K562 (cell line): ENCODE data around the gene LRRC43. TPM values are rescaled to one million over a fixed set of nuclear protein-coding genes. Genes with fewer than 3 reads are reported as not detected.

Experiments
- ATAC-seq: fragments of 200-7000 bp; cut with Tn5 transposase; 3 replicates; pipeline ENCODE4 v1.9.1; 2020; ENCODE audit warnings: moderate library complexity
- BruUV-seq: library from RNA; stranded (reverse); fragments of 400-500 nt; replicated peaks from 2 replicates; lab custom pipeline; 2021; lab: Mats Ljungman, UMichigan
- CTCF ChIA-PET: fragments of 300-600 bp; formaldehyde crosslinking; extraction: SDS; loops from one replicate; lab custom pipeline; 2021; ENCODE audit warnings: low intra/inter-chr PET ratio; lab: Yijun Ruan, JAX
- POLR2A ChIA-PET: fragments of 300-600, 350-650 bp; sonication (Branson Sonifier 250); formaldehyde crosslinking; extraction: SDS; loops from one replicate; lab custom pipeline; 2021; ENCODE audit warnings: antibody characterized with exemption, inconsistent platforms; lab: Yijun Ruan, JAX
- DNase-seq, 4 experiments: peaks; one replicate each; pipeline versions ENCODE4 v3.0.0 to v3.0.0-alpha.2; 2011 to 2018; ENCODE audit warnings: low spot score in 3 of 4, mixed read lengths in 3 of 4; ENCODE audit errors: extremely low read depth in 1 of 4
- FAIRE-seq: peaks from 2 replicates; lab custom pipeline; 2011; peaks lifted over from hg19 to GRCh38; lab: Jason Lieb, UNC
- H2AFZ ChIP-seq: 2 replicates; pipeline ENCODE4 v1.6.0; 2011; ENCODE audit warnings: low read depth, low read length, control low read depth, inconsistent platforms
- H3K27ac ChIP-seq: fragments of 200-600 bp; 3 replicates; pipeline ENCODE4 v1.8.0; 2011; ENCODE audit warnings: low read depth, mild to moderate bottlenecking, control low read depth, inconsistent platforms, low read length, moderate library complexity, mixed read lengths; ENCODE audit errors: extremely low read depth
- H3K27me3 ChIP-seq, 2 experiments: fragments of 300-600 bp in 1 of 2; 2 replicates in 1 of 2; 3 replicates in 1 of 2; pipeline versions ENCODE4 v1.6.0 to v1.8.0; 2011; ENCODE audit warnings: inconsistent platforms in 2 of 2, low read length in 2 of 2, mild to moderate bottlenecking in 1 of 2, mixed read lengths in 1 of 2, moderate library complexity in 1 of 2; ENCODE audit not compliant: control insufficient read depth in 2 of 2, insufficient read depth in 2 of 2
- H3K36me3 ChIP-seq: fragments of 300-600 bp; 3 replicates; pipeline ENCODE4 v1.8.0; 2011; ENCODE audit warnings: mild to moderate bottlenecking, low read length, inconsistent platforms; ENCODE audit not compliant: control insufficient read depth, insufficient read depth
- H3K4me1 ChIP-seq, 2 experiments: fragments of 200-600 bp in 1 of 2; replicated peaks in 1 of 2; 2 replicates in 1 of 2; 3 replicates in 1 of 2; pipeline versions ENCODE4 v1.5.1 to v1.8.0; 2011; ENCODE audit warnings: inconsistent platforms in 2 of 2, low read length in 2 of 2, mild to moderate bottlenecking in 1 of 2, mixed read lengths in 1 of 2, moderate library complexity in 1 of 2; ENCODE audit not compliant: control insufficient read depth in 2 of 2, insufficient read depth in 2 of 2
- H3K4me2 ChIP-seq: 2 replicates; pipeline ENCODE4 v1.6.1; 2011; ENCODE audit warnings: low read length, control low read depth, inconsistent platforms, mixed read lengths; ENCODE audit not compliant: insufficient read depth
- H3K4me3 ChIP-seq: fragments of 200-600 bp; sonication (generic), shearing (Covaris generic); 2 replicates; pipeline ENCODE4 v1.5.1; 2016; ENCODE audit warnings: control low read depth, inconsistent platforms
- H3K79me2 ChIP-seq: fragments of 200-600 bp; 3 replicates; pipeline ENCODE4 v1.8.0; 2011; ENCODE audit warnings: low read length, inconsistent platforms; ENCODE audit not compliant: control insufficient read depth, insufficient read depth
- H3K9ac ChIP-seq, 2 experiments: 2 replicates each; pipeline versions ENCODE4 v1.6.0 to v1.6.1; 2011; ENCODE audit warnings: low read depth in 2 of 2, low read length in 2 of 2, control low read depth in 1 of 2, inconsistent platforms in 1 of 2, mild to moderate bottlenecking in 1 of 2, mixed read lengths in 1 of 2; ENCODE audit not compliant: insufficient read depth in 1 of 2
- H3K9me1 ChIP-seq: one replicate; pipeline ENCODE4 v1.6.0; 2011; ENCODE audit warnings: inconsistent platforms, mild to moderate bottlenecking, low read length, moderate library complexity; ENCODE audit not compliant: control insufficient read depth, insufficient read depth
- H3K9me3 ChIP-seq: replicated peaks from 2 replicates; pipeline ENCODE4 v1.5.1; 2011; ENCODE audit warnings: low read depth, low read length, inconsistent platforms; ENCODE audit not compliant: control insufficient read depth, insufficient read depth
- H4K20me1 ChIP-seq: replicated peaks from 2 replicates; pipeline ENCODE4 v1.6.1; 2011; ENCODE audit warnings: low read length, inconsistent platforms, mixed read lengths; ENCODE audit not compliant: control insufficient read depth, insufficient read depth
- L3MBTL2 ChIP-seq: fragments of 450-650 bp; IDR thresholded peaks from 2 replicates; pipeline ENCODE4 v1.6.1; 2016; ENCODE audit warnings: mild to moderate bottlenecking, moderate library complexity
- NCOA4 ChIP-seq: fragments of 450-650 bp; IDR thresholded peaks from 2 replicates; pipeline ENCODE4 v1.6.1; 2018; ENCODE audit warnings: mild to moderate bottlenecking; ENCODE audit not compliant: partially characterized antibody
- RHOXF2B ChIP-seq: fragments of 250-450 bp; sonication (Bioruptor Pico); conservative IDR thresholded peaks from 2 replicates; pipeline ENCODE4 v1.5.1; 2021
- TAF7 ChIP-seq: fragments of 450-650 bp; IDR thresholded peaks from 2 replicates; pipeline ENCODE4 v1.6.1; 2016; ENCODE audit warnings: missing genetic modification characterization, missing compliant biosample characterization
- ZNF316 ChIP-seq: fragments of 450-650 bp; IDR thresholded peaks from 2 replicates; pipeline ENCODE4 v1.6.1; 2016
- ZNF668 ChIP-seq: fragments of 250-450 bp; sonication (Bioruptor Pico); IDR thresholded peaks from 2 replicates; pipeline ENCODE4 v1.8.0; 2022; ENCODE audit warnings: mild to moderate bottlenecking, inconsistent platforms
- WGBS: fragments of 100-300 bp; shearing (Covaris generic); methylation state at CpG from one replicate; pipeline ENCODE4 v1.1.6; 2016; ENCODE audit warnings: low coverage, mixed read lengths; ENCODE audit not compliant: insufficient coverage; ENCODE audit errors: missing lambda C conversion rate; 5-methylcytosine and 5-hydroxymethylcytosine counted together
- in situ Hi-C: fragments of 300-500 bp; cut with MboI; formaldehyde crosslinking; loops from 4 replicates; pipeline ENCODE4 v1.15.0; 2018; ENCODE audit warnings: inconsistent platforms, mixed read lengths
- intact Hi-C: fragments of 100-400 bp; cut with micrococcal nuclease; formaldehyde crosslinking; loops from 2 replicates; pipeline ENCODE4 v1.14.2; 2022
- polyA plus RNA-seq, 8 experiments: library from polyadenylated mRNA; depleted of rRNA in 4 of 8; stranded (reverse) in 5 of 8; unstranded in 3 of 8; fragments of >200 nt; fragmentation: Nextera tagmentation in 2 of 8; fragmentation: Illumina TruSeq in 1 of 8; extraction: Ambion mirVana in 2 of 8; extraction: Trizol in 1 of 8; gene quantifications; 2 replicates each; pipeline versions ENCODE4 v1.2.1 to v1.2.3, GENCODE V29; 2011 to 2014; ENCODE audit warnings: inconsistent platforms in 1 of 8, missing spikeins in 1 of 8
- total RNA-seq, 7 experiments: library from RNA; depleted of rRNA in 6 of 7; stranded (reverse); fragments of >200 nt in 6 of 7; fragmentation: Illumina TruSeq in 2 of 7; extraction: Trizol in 2 of 7; gene quantifications; 2 replicates each; pipeline versions ENCODE4 v1.2.1 to v1.2.3, GENCODE V29; 2011 to 2021; ENCODE audit warnings: low replicate concordance in 1 of 7
- TF ChIP-seq, protein P1 (sequence below): fragments of 450-650 bp; formaldehyde crosslinking; IDR thresholded peaks from 2 replicates; pipeline ENCODE4 v1.4.0; 2020; ENCODE audit warnings: mild to moderate bottlenecking, moderate library complexity
- TF ChIP-seq, protein P2 (sequence below), 2 experiments: fragments of 450-650 bp; IDR thresholded peaks; 2 replicates each; pipeline ENCODE4 v1.6.1; 2016
- TF ChIP-seq, protein P3 (sequence below): fragments of 450-650 bp; formaldehyde crosslinking; IDR thresholded peaks from 2 replicates; pipeline ENCODE4 v1.4.0; 2022; ENCODE audit warnings: missing genetic modification characterization

LRRC43 gene
- total and polyA plus RNA-seq, 9 of the 15 experiments (the other 6 are each of a cell fraction or from before 2014, with no cell fraction given) = 0.19 TPM; not detected in 8

DNA sequence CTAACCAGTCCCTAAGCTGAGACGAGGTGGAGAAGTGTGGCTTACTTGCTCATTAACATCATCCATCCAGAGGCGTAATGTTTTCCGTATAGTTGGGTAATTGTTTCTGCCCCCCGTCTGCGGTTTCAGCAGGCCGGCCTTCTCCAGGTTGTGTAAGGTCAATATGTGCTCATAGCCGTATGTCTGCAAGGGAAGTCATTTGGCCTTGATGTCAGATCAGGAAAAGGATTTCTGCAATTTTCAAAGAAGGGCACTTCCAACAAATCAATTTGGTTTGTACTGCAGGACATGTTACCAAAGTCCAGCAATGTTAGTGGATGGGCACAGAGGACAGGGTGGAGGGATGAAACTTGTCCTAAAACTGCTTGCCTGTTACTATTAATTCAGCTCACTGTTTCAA, 52.8 kb downstream of the LRRC43 start (continued):
- TF ChIP-seq, protein P1, sequence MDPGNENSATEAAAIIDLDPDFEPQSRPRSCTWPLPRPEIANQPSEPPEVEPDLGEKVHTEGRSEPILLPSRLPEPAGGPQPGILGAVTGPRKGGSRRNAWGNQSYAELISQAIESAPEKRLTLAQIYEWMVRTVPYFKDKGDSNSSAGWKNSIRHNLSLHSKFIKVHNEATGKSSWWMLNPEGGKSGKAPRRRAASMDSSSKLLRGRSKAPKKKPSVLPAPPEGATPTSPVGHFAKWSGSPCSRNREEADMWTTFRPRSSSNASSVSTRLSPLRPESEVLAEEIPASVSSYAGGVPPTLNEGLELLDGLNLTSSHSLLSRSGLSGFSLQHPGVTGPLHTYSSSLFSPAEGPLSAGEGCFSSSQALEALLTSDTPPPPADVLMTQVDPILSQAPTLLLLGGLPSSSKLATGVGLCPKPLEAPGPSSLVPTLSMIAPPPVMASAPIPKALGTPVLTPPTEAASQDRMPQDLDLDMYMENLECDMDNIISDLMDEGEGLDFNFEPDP (CRISPR knock-in tag) = no peak
- TF ChIP-seq ZNF316 (no peak), L3MBTL2 (no peak)
- TF ChIP-seq, protein P2, sequence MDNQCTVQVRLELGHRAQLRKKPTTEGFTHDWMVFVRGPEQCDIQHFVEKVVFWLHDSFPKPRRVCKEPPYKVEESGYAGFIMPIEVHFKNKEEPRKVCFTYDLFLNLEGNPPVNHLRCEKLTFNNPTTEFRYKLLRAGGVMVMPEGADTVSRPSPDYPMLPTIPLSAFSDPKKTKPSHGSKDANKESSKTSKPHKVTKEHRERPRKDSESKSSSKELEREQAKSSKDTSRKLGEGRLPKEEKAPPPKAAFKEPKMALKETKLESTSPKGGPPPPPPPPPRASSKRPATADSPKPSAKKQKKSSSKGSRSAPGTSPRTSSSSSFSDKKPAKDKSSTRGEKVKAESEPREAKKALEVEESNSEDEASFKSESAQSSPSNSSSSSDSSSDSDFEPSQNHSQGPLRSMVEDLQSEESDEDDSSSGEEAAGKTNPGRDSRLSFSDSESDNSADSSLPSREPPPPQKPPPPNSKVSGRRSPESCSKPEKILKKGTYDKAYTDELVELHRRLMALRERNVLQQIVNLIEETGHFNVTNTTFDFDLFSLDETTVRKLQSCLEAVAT (IDR thresholded peaks at IDR 0.05) = no peak

DNA sequence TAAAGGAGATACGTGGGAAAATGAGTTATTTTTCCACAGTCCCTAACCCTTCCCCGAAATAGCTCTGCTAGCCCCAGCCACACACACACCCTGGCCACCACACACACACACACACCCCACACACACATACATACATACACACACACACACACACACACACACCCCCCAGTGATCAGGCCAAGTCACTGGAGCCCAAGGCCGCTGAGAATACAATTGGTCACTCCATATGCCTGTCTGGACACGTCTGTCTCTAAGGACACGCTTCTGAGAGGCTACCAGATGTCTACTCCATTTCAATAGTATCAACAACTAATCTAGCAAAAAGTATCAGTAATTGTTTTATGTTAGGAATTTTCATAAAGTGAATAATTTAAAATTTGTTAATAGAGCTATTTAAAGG, 55.9 kb downstream of the LRRC43 start:
- H3K9me3 ChIP-seq = no peaks in the 10 kb centered on the region
- no peaks in the 10 kb centered on the region for H4K20me1 ChIP-seq
- in situ Hi-C loops = no loop called here
- H2AFZ ChIP-seq = no peak overlapping the region
- TF ChIP-seq NCOA4 = no peak
- no peak for TF ChIP-seq ZNF668 (CRISPR knock-in tag)
- TF ChIP-seq, protein P3, sequence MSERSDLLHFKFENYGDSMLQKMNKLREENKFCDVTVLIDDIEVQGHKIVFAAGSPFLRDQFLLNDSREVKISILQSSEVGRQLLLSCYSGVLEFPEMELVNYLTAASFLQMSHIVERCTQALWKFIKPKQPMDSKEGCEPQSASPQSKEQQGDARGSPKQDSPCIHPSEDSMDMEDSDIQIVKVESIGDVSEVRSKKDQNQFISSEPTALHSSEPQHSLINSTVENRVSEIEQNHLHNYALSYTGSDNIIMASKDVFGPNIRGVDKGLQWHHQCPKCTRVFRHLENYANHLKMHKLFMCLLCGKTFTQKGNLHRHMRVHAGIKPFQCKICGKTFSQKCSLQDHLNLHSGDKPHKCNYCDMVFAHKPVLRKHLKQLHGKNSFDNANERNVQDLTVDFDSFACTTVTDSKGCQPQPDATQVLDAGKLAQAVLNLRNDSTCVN (CRISPR knock-in tag) = 0 out of 2 replicates have a peak, but pooled peaks have one; percentile 21
- no peak for TF ChIP-seq RHOXF2B (CRISPR knock-in tag)
- no peak for TF ChIP-seq TAF7 (tag)
- TF ChIP-seq, all 486 proteins: peak for 1
- no TSS peak for BruUV-seq
- 98% methylated on average over 5 of the region's 5 CpGs for WGBS
- Histone ChIP-seq H3K9me1 (no peaks in the 10 kb centered on the region), H3K9ac (no peak overlapping the region; a peak in 1 of 4 replicates), H3K4me2 (no peak overlapping the region), H3K79me2 (no peaks in the 10 kb centered on the region), H3K36me3 (peaks cover 48% of the 10 kb centered on the region; the same call in 2 of the 3 replicates), H3K27ac (no peak overlapping the region), H3K4me3 (no peak overlapping the region), H3K27me3 (no peaks in the 10 kb centered on the region), H3K4me1 (no peaks in the 10 kb centered on the region)
- CTCF ChIA-PET = interaction anchor here (0.6 kb wide), 1 partner anchor 513 kb away, joined by 3 read pairs; no protein-coding TSS in a partner anchor
- FAIRE-seq (no peak), ATAC-seq (no peak), DNase-seq (no peak)
- intact Hi-C loops = no loop called here
- POLR2A ChIA-PET = no interaction called here
